ENCODE data around the gene ANXA7.

- TF ChIP-seq CTCF (IDR thresholded peaks at IDR 0.05) (no peak), EP300 (IDR thresholded peaks at IDR 0.05) (no peak), POLR2AphosphoS5 (IDR thresholded peaks at IDR 0.05) (no peak)
These were observed 45.6 kb downstream of the ANXA7 start for GRCh38 chr10:73368238-73368637.

All from stomach (tissue), 4 donors.